HepG2 (cell line): ENCODE data around the gene CYP27B1. TPM values are rescaled to one million over a fixed set of nuclear protein-coding genes. Genes with fewer than 3 reads are reported as not detected.

Experiments
- BCL6 ChIP-seq: IDR thresholded peaks from 2 replicates; pipeline ENCODE4 v1.6.1; 2016; ENCODE audit warnings: missing genetic modification reagents, missing compliant biosample characterization
- FOSL2 ChIP-seq: sonication (generic); formaldehyde crosslinking; IDR thresholded peaks from 2 replicates; pipeline ENCODE4 v1.4.0; 2020; ENCODE audit warnings: missing genetic modification reagents
- FOXJ3 ChIP-seq: sonication (generic); formaldehyde crosslinking; IDR thresholded peaks from 2 replicates; pipeline ENCODE4 v1.4.0; 2020; ENCODE audit warnings: missing genetic modification reagents, mild to moderate bottlenecking, borderline replicate concordance
- LRRFIP1 ChIP-seq: sonication (generic); formaldehyde crosslinking; conservative IDR thresholded peaks from 2 replicates; pipeline ENCODE4 v1.4.0; 2020; ENCODE audit warnings: missing genetic modification reagents
- PAF1 ChIP-seq: IDR thresholded peaks from 2 replicates; pipeline ENCODE4 v1.6.1; 2016; ENCODE audit warnings: missing genetic modification reagents, missing compliant biosample characterization
- PLSCR1 ChIP-seq: sonication (generic); formaldehyde crosslinking; IDR thresholded peaks from 2 replicates; pipeline ENCODE4 v1.5.0; 2020; ENCODE audit warnings: missing genetic modification reagents, mild to moderate bottlenecking, borderline replicate concordance
- RFXAP ChIP-seq: sonication (generic); formaldehyde crosslinking; IDR thresholded peaks from 2 replicates; pipeline ENCODE4 v1.4.0; 2020; ENCODE audit warnings: missing genetic modification reagents, borderline replicate concordance
- SAP130 ChIP-seq: IDR thresholded peaks from 2 replicates; pipeline ENCODE4 v1.6.1; 2016; ENCODE audit warnings: low read depth
- YEATS4 ChIP-seq: sonication (generic); formaldehyde crosslinking; IDR thresholded peaks from 2 replicates; pipeline ENCODE4 v1.4.0; 2020; ENCODE audit warnings: missing genetic modification reagents, borderline replicate concordance
- ZBTB1 ChIP-seq: sonication (generic); formaldehyde crosslinking; IDR thresholded peaks from 2 replicates; pipeline ENCODE4 v1.4.0; 2020; ENCODE audit warnings: missing genetic modification reagents, borderline replicate concordance
- ZNF274 ChIP-seq: sonication (generic); formaldehyde crosslinking; IDR thresholded peaks from 2 replicates; pipeline ENCODE4 v1.5.1; 2020; ENCODE audit warnings: mild to moderate bottlenecking, missing genetic modification reagents
- ZNF335 ChIP-seq: sonication (generic); formaldehyde crosslinking; IDR thresholded peaks from 2 replicates; pipeline ENCODE4 v1.4.0; 2020; ENCODE audit warnings: missing genetic modification reagents
- ZNF337 ChIP-seq: sonication (generic); formaldehyde crosslinking; IDR thresholded peaks from 2 replicates; pipeline ENCODE4 v1.5.1; 2020; ENCODE audit warnings: missing genetic modification reagents, low read depth, mild to moderate bottlenecking, borderline replicate concordance
- ZNF460 ChIP-seq: sonication (generic); formaldehyde crosslinking; IDR thresholded peaks from 2 replicates; pipeline ENCODE4 v1.5.1; 2020; ENCODE audit warnings: missing genetic modification reagents, mild to moderate bottlenecking, borderline replicate concordance
- ZNF547 ChIP-seq: sonication (generic); formaldehyde crosslinking; IDR thresholded peaks from 2 replicates; pipeline ENCODE4 v1.5.1; 2020; ENCODE audit warnings: mild to moderate bottlenecking, missing genetic modification reagents
- ZNF724P ChIP-seq: sonication (generic); formaldehyde crosslinking; IDR thresholded peaks from 2 replicates; pipeline ENCODE4 v1.8.0; 2022; ENCODE audit warnings: missing genetic modification reagents, borderline replicate concordance
- ZNF841 ChIP-seq: sonication (generic); formaldehyde crosslinking; IDR thresholded peaks from 2 replicates; pipeline ENCODE4 v1.8.1; 2023; ENCODE audit warnings: missing genetic modification reagents, borderline replicate concordance
- polyA plus RNA-seq, 8 experiments: library from polyadenylated mRNA; depleted of rRNA in 3 of 8; stranded (reverse) in 7 of 8; unstranded in 1 of 8; fragments of >200 nt; fragmentation: Illumina TruSeq in 4 of 8; extraction: Trizol in 4 of 8; gene quantifications; 2 replicates each; pipeline versions ENCODE4 v1.2.1 to v1.2.3, GENCODE V29; 2011 to 2016; ENCODE audit warnings: low read depth in 4 of 8, missing spikeins in 1 of 8, mixed read lengths in 1 of 8; ENCODE audit not compliant: insufficient read depth in 1 of 8
- total RNA-seq, 5 experiments: library from RNA; depleted of rRNA; stranded (reverse); fragments of >200 nt; fragmentation: Illumina TruSeq; extraction: Trizol; gene quantifications; 2 replicates each; pipeline ENCODE4 v1.2.3, GENCODE V29; 2016; ENCODE audit warnings: low read depth in 1 of 5
- TF ChIP-seq, protein P1 (sequence below): sonication (generic); formaldehyde crosslinking; IDR thresholded peaks from 2 replicates; pipeline ENCODE4 v1.5.1; 2020; ENCODE audit warnings: missing genetic modification reagents, mild to moderate bottlenecking, borderline replicate concordance
- TF ChIP-seq, protein P2 (sequence below): sonication (generic); formaldehyde crosslinking; IDR thresholded peaks from 2 replicates; pipeline ENCODE4 v1.4.0; 2020; ENCODE audit warnings: missing genetic modification reagents, borderline replicate concordance

The CYP27B1 gene
- total and polyA plus RNA-seq, 2 of the 13 experiments (the other 11 are each of a cell fraction or from before 2014, with no cell fraction given) = 2.3 to 3.0 TPM

DNA sequence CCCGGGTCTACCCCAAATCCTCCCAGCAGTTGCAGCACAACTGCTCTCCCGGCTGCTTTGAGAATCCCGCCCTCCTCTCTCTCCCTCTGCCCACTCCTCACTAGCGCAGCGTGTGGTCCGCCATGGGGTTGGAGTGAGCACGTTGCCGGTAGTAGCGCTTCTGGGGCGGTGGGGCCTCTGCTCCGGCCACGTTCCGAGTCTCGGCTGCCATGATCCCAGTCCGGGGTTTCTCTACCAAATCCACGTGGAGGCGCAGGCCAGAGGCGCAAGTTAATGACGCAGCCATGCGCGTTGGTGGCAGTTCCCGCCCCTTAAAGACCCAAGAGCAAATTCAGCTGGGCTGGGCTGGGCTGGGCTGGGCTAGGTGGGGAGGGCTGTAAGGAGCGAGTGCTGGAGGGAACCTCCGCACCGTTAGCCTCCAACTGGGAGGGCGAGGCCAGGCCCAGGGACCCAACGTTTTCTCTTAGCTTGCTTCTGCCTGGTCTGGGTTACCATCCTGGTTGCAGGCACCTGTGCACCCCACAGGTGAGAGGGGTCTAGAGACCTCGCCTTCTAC, 5.1 kb upstream of the CYP27B1 start, which contains the start of gene METTL1 (continued):
- TF ChIP-seq, protein P1, sequence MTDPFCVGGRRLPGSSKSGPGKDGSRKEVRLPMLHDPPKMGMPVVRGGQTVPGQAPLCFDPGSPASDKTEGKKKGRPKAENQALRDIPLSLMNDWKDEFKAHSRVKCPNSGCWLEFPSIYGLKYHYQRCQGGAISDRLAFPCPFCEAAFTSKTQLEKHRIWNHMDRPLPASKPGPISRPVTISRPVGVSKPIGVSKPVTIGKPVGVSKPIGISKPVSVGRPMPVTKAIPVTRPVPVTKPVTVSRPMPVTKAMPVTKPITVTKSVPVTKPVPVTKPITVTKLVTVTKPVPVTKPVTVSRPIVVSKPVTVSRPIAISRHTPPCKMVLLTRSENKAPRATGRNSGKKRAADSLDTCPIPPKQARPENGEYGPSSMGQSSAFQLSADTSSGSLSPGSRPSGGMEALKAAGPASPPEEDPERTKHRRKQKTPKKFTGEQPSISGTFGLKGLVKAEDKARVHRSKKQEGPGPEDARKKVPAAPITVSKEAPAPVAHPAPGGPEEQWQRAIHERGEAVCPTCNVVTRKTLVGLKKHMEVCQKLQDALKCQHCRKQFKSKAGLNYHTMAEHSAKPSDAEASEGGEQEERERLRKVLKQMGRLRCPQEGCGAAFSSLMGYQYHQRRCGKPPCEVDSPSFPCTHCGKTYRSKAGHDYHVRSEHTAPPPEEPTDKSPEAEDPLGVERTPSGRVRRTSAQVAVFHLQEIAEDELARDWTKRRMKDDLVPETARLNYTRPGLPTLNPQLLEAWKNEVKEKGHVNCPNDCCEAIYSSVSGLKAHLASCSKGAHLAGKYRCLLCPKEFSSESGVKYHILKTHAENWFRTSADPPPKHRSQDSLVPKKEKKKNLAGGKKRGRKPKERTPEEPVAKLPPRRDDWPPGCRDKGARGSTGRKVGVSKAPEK (CRISPR knock-in tag) = 0 out of 2 replicates have a peak, but pooled peaks have one; percentile 28
- TF ChIP-seq, protein P2, sequence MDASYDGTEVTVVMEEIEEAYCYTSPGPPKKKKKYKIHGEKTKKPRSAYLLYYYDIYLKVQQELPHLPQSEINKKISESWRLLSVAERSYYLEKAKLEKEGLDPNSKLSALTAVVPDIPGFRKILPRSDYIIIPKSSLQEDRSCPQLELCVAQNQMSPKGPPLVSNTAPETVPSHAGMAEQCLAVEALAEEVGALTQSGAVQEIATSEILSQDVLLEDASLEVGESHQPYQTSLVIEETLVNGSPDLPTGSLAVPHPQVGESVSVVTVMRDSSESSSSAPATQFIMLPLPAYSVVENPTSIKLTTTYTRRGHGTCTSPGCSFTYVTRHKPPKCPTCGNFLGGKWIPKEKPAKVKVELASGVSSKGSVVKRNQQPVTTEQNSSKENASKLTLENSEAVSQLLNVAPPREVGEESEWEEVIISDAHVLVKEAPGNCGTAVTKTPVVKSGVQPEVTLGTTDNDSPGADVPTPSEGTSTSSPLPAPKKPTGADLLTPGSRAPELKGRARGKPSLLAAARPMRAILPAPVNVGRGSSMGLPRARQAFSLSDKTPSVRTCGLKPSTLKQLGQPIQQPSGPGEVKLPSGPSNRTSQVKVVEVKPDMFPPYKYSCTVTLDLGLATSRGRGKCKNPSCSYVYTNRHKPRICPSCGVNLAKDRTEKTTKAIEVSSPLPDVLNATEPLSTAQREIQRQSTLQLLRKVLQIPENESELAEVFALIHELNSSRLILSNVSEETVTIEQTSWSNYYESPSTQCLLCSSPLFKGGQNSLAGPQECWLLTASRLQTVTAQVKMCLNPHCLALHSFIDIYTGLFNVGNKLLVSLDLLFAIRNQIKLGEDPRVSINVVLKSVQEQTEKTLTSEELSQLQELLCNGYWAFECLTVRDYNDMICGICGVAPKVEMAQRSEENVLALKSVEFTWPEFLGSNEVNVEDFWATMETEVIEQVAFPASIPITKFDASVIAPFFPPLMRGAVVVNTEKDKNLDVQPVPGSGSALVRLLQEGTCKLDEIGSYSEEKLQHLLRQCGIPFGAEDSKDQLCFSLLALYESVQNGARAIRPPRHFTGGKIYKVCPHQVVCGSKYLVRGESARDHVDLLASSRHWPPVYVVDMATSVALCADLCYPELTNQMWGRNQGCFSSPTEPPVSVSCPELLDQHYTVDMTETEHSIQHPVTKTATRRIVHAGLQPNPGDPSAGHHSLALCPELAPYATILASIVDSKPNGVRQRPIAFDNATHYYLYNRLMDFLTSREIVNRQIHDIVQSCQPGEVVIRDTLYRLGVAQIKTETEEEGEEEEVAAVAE (CRISPR knock-in tag) = peak; percentile 65; the same call in 1 of the 2 replicates
- TF ChIP-seq BCL6 = peak; percentile 8; the same call in 1 of the 2 replicates
- no peak; the same call in 1 of the 2 replicates for TF ChIP-seq PLSCR1
- peak; percentile 94 for TF ChIP-seq ZNF724P (CRISPR knock-in tag)
- no peak for TF ChIP-seq FOXJ3 (CRISPR knock-in tag)
- no peak for TF ChIP-seq ZBTB1 (CRISPR knock-in tag)
- no peak; the same call in 1 of the 2 replicates for TF ChIP-seq ZNF460 (CRISPR knock-in tag)
- no peak; the same call in 1 of the 2 replicates for TF ChIP-seq FOSL2 (CRISPR knock-in tag)
- TF ChIP-seq ZNF335 (CRISPR knock-in tag) = 0 out of 2 replicates have a peak, but pooled peaks have one; percentile 46
- TF ChIP-seq RFXAP (CRISPR knock-in tag) = peak; percentile 74; the same call in 1 of the 2 replicates
- TF ChIP-seq ZNF841 = no peak
- no peak for TF ChIP-seq LRRFIP1 (CRISPR knock-in tag)
- peak; percentile 55 for TF ChIP-seq ZNF547 (CRISPR knock-in tag)
- TF ChIP-seq SAP130 (CRISPR knock-in tag) = peak; percentile 100
- TF ChIP-seq PAF1 = no peak
- peak; percentile 98 for TF ChIP-seq YEATS4 (CRISPR knock-in tag)
- TF ChIP-seq ZNF337 = peak; percentile 58; the same call in 1 of the 2 replicates
- TF ChIP-seq ZNF274 (CRISPR knock-in tag) = peak; percentile 42; the same call in 1 of the 2 replicates
